ENCODE measurements around the gene ETV1. TPM values are rescaled to one million over a fixed set of nuclear protein-coding genes. Genes with fewer than 3 reads are reported as not detected.

ETV1 gene
- total RNA-seq, 6 experiments from 2014 or later, result 3.3 to 8.2 (median 5.6) TPM

DNA sequence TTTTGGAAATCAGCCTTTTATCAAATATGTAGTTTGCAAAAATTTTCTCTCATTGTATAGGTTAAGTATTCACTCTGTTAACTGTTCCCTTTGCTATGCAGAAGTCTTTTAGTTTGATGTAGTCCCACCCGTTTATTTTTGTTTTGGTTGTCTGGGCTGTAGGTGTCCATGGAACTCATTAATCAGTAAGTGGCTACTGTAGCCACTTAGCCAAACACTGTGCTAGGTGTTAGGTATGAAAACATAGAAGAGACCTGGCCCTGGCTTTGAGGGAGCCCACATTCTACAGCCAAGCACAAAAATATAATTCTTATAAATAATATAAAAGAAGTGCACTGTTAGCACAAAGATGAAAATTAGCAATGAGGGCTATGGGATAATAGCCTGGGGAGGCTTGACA is 133.5 kb downstream of the ETV1 start:
- WGBS (ENCODE audit: insufficient coverage, low coverage, low lambda C conversion rate, missing lambda C conversion rate), result 53% methylated on average over 1 of the region's 1 CpG
- no peak overlapping the region for H3K27ac ChIP-seq
- ATAC-seq, result no peak
- intact Hi-C loops (cut with DNase I), result no loop called here
- no peaks in the 10 kb centered on the region for H3K4me1 ChIP-seq
- DNase-seq, result no peak
- TF ChIP-seq POLR2A (IDR thresholded peaks at IDR 0.05), result no peak
- TF ChIP-seq, protein P1, sequence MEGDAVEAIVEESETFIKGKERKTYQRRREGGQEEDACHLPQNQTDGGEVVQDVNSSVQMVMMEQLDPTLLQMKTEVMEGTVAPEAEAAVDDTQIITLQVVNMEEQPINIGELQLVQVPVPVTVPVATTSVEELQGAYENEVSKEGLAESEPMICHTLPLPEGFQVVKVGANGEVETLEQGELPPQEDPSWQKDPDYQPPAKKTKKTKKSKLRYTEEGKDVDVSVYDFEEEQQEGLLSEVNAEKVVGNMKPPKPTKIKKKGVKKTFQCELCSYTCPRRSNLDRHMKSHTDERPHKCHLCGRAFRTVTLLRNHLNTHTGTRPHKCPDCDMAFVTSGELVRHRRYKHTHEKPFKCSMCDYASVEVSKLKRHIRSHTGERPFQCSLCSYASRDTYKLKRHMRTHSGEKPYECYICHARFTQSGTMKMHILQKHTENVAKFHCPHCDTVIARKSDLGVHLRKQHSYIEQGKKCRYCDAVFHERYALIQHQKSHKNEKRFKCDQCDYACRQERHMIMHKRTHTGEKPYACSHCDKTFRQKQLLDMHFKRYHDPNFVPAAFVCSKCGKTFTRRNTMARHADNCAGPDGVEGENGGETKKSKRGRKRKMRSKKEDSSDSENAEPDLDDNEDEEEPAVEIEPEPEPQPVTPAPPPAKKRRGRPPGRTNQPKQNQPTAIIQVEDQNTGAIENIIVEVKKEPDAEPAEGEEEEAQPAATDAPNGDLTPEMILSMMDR (IDR thresholded peaks at IDR 0.05), result no peak
- H3K4me3 ChIP-seq, result no peak overlapping the region
- no peaks in the 10 kb centered on the region for H3K36me3 ChIP-seq
- H3K9me3 ChIP-seq, result no peaks in the 10 kb centered on the region
- H3K27me3 ChIP-seq, result no peaks in the 10 kb centered on the region

GRCh38 chr7:13852281-13852968 is 137.0 kb downstream of the ETV1 start:
- Histone ChIP-seq H3K9me3 (no peaks in the 10 kb centered on the region), H3K27me3 (no peaks in the 10 kb centered on the region), H3K4me1 (no peaks in the 10 kb centered on the region), H3K27ac (no peak overlapping the region), H3K4me3 (no peak overlapping the region), H3K36me3 (no peaks in the 10 kb centered on the region)
- intact Hi-C loops (cut with DNase I), result no loop called here
- 76% methylated on average over 6 of the region's 8 CpGs for WGBS (ENCODE audit: insufficient coverage, low coverage, low lambda C conversion rate, missing lambda C conversion rate)
- TF ChIP-seq POLR2A (IDR thresholded peaks at IDR 0.05), result no peak
- TF ChIP-seq, protein P1 (IDR thresholded peaks at IDR 0.05), result no peak
- ATAC-seq (no peak), DNase-seq (no peak)

- no peak overlapping the region for H3K4me3 ChIP-seq
These were observed 137.7 kb downstream of the ETV1 start for GRCh38 chr7:13851736-13852135.

GRCh38 chr7:13850185-13850752 is 139.2 kb downstream of the ETV1 start:
- DNase-seq (no peak), ATAC-seq (peak in 3 of 4 donors; percentile 28 to 65 (median 52))
- no peaks in the 10 kb centered on the region for H3K36me3 ChIP-seq
- H3K27me3 ChIP-seq, result no peaks in the 10 kb centered on the region
- WGBS (ENCODE audit: insufficient coverage, low coverage, low lambda C conversion rate, missing lambda C conversion rate), result 39% methylated on average over 2 of the region's 2 CpGs
- no peak overlapping the region for H3K4me3 ChIP-seq
- H3K27ac ChIP-seq, result no peak overlapping the region
- H3K4me1 ChIP-seq, result no peaks in the 10 kb centered on the region
- TF ChIP-seq POLR2A (IDR thresholded peaks at IDR 0.05), result no peak
- TF ChIP-seq, protein P1 (IDR thresholded peaks at IDR 0.05), result no peak
- H3K9me3 ChIP-seq, result no peaks in the 10 kb centered on the region
- intact Hi-C loops (cut with DNase I), result no loop called here

More at GRCh38 chr7:13851736-13852135, 137.7 kb downstream of the ETV1 start:
- intact Hi-C loops (cut with DNase I), result no loop called here
- H3K9me3 ChIP-seq, result no peaks in the 10 kb centered on the region
- ATAC-seq (no peak), DNase-seq (no peak)
- H3K4me1 ChIP-seq, result no peaks in the 10 kb centered on the region
- H3K36me3 ChIP-seq, result no peaks in the 10 kb centered on the region
- no peak for TF ChIP-seq POLR2A (IDR thresholded peaks at IDR 0.05)
- TF ChIP-seq, protein P1 (IDR thresholded peaks at IDR 0.05), result no peak
- H3K27ac ChIP-seq, result no peak overlapping the region
- H3K27me3 ChIP-seq, result no peaks in the 10 kb centered on the region
- 44% methylated on average over 2 of the region's 4 CpGs for WGBS (ENCODE audit: insufficient coverage, low coverage, low lambda C conversion rate, missing lambda C conversion rate)

All from right lobe of liver (tissue), 6 donors.